Measurements from ENCODE around the gene SLC12A9. TPM values are rescaled to one million over a fixed set of nuclear protein-coding genes. Genes with fewer than 3 reads are reported as not detected.
"Not testable (repeated sequence)": the region's sequence is repeated elsewhere in the genome, so short reads cannot be mapped to it uniquely, and the experiment has no call there.

SLC12A9 gene, protein sequence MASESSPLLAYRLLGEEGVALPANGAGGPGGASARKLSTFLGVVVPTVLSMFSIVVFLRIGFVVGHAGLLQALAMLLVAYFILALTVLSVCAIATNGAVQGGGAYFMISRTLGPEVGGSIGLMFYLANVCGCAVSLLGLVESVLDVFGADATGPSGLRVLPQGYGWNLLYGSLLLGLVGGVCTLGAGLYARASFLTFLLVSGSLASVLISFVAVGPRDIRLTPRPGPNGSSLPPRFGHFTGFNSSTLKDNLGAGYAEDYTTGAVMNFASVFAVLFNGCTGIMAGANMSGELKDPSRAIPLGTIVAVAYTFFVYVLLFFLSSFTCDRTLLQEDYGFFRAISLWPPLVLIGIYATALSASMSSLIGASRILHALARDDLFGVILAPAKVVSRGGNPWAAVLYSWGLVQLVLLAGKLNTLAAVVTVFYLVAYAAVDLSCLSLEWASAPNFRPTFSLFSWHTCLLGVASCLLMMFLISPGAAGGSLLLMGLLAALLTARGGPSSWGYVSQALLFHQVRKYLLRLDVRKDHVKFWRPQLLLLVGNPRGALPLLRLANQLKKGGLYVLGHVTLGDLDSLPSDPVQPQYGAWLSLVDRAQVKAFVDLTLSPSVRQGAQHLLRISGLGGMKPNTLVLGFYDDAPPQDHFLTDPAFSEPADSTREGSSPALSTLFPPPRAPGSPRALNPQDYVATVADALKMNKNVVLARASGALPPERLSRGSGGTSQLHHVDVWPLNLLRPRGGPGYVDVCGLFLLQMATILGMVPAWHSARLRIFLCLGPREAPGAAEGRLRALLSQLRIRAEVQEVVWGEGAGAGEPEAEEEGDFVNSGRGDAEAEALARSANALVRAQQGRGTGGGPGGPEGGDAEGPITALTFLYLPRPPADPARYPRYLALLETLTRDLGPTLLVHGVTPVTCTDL
- 10 to 100 TPM; 31.0 to 33.6 TPM for total RNA-seq
- long read RNA-seq, full-length matches to known transcripts, result 3 of 18 reads
- long read RNA-seq, partial matches to known transcripts, result 4 of 18 reads
- long read RNA-seq, other reads (novel, unspliced or antisense), result 11 of 18 reads

DNA sequence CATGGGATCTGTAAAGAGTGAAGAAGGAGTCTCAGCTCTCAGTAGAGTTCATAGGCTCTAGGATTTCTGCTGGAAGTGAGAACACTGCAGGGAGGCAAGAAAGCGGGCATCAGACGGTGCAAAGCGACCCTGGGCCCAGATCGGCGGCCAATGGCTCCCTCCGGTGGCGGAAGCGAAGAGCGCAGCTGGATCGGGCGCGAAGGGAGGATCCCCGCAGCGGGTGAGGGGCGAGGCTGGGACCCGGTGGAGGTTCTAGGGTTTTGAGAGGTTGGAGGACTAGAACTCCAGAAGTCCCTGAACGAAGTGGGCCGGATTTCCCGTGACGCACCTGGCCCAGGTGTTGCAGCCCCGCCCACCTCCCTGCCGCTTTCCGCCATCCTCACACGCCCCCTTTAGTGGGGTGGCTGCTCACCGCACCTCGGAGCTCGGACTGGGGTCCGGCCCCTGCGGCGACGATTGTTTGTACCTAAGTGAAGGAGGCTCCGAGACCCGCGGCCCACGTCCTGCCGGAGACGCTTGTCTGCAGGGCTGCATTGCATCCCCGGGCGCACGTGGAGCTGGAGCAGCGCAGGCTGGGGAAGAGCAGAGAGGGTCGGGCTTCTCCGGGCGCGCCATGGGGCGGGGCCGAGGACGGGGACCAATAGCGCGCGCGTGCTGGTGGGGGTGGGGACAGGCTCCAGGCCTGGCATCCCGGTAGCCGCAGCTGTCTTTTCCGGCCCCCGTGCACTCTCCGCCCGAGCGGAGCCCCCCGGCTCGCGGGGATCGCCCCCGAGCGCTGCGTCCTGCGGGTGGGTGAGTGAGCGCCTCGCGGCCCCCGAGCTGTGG is at the start of gene SLC12A9:
Gene SLC12A9 (plus strand): TSS at position 666 of the 825 bp plus-strand sequence. CDS start 1,485 bp downstream, outside the sequence.
- peak; percentile 92 to 96 for DNase-seq
- ATAC-seq, result peak; percentile 98
- intact Hi-C loops (cut with DNase I, micrococcal nuclease), result loop anchor here in 1 of 2 donors (2.0 to 5.0 kb wide), 2 partner anchors 53 to 145 kb away; partner anchors contain the start of gene POP7

DNA sequence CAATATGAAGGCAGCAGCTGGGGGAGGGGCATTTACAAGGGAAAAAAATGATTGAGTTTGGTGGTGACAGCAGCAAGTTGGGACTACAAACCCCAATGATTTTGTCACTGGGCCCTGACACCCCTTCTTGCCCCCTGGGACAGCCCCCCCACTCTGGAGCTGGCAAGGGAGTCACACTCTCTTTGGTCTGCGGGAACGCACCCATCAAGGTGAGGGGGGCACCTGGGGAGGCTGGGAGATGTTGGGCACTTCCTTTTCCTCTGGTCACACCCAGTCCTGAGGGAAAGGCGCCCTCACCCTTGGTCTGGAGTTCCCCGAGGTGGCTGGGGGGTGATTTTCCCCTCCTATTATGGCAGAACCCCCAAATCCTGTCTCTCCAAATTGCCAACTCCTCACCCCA is 49.6 kb upstream of the SLC12A9 start:
- ATAC-seq (peak; percentile 37), DNase-seq (peak; percentile 48 to 64)
- intact Hi-C loops (cut with DNase I, micrococcal nuclease), result no loop called here

DNA sequence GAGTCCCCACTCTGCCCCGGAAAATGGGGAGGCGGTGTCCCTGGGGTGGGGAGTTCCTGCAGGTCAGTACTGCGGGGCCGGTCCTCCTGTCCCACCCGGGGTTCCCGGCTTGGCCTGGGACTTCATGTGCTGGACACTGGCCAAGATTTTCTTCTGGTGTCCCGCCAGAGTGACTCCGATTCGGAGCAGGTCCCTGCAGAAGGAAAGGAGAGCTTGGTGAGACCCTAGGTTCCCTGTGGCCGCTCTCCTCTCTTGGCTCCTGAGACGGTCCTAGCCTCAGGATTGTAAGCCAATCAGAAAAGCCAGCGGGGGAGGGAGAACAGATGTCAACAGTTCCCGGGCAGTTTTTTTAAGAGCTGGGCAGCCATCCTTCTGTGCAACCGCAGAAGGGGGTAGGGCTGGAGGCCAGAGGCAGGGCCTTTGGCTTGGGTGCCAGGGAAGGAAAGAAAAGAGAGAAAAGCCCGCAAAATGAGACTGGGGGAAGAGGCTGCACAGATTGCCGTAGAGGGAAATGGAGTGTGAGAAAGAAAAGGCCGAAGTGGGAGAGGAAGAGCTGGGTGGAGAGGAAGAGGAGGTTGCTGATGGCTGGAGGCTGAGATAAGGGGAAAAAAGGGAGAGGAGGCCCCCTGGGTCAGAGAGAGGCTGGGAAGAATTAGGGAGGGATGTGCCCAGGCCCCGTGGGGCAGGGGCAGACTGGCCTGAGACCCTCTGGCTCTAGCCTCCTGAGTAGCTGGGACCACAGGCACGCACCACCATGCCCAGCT is 48.9 kb upstream of the SLC12A9 start:
- intact Hi-C loops (cut with DNase I, micrococcal nuclease), result no loop called here
- DNase-seq, result peak; percentile 86 to 91
- peak; percentile 81 for ATAC-seq

DNA sequence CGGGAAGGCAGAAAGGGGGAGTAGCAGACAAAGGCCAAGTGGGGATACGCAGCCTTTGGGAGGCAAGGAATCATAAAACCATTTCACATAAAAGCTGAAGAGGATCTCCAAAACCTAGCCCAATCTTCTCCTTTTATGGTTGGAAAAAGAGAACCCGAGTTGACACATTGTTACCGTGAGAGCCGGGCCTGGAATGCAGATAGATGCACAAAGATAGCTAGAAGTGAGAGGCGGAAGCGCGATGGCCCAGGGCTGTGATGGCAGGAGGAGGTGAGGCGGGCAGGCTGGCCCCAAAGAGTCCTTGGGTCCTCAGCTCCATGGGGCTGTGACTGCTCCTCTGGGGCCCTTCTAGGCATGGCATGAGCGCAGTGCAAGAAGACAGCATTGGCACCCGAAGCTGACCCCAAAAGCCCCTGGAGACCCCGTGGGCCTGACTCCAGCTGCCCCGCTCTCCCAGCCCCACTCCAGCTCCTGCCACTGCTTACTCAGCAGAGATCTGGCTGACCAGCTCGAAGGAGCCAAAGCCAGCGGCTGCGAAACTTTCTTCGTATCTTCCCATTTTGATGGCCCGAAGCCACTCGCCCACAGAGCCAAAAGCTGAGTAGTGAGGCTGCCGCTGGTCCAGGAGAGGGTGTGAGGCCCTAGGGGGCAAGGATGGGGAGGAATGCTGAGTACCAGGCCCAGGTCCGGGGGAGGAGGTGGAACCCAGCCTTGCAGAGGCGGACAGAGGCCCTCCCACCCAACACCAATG is 47.7 kb upstream of the SLC12A9 start:
- intact Hi-C loops (cut with DNase I, micrococcal nuclease), result no loop called here
- ATAC-seq (no peak), DNase-seq (no peak)

DNA sequence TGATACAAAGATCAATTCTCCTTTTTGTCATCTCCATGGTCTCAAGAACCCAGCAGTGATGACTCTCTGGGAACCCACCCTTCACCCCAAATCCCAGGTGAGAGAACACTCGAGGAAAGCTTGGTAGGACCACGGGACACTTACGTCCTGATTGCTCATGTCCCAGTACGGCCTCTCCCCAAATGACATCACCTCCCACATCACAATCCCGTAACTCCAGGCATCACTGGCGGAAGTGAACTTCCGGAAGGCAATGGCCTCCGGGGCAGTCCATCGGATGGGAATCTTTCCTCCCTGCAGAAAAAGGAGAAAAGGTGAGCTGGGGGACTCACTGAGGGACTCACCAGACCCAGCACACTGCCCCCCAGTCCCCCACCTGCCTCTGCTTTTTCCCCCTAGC is 46.2 kb upstream of the SLC12A9 start:
- intact Hi-C loops (cut with DNase I, micrococcal nuclease), result no loop called here
- DNase-seq (no peak), ATAC-seq (no peak)

DNA sequence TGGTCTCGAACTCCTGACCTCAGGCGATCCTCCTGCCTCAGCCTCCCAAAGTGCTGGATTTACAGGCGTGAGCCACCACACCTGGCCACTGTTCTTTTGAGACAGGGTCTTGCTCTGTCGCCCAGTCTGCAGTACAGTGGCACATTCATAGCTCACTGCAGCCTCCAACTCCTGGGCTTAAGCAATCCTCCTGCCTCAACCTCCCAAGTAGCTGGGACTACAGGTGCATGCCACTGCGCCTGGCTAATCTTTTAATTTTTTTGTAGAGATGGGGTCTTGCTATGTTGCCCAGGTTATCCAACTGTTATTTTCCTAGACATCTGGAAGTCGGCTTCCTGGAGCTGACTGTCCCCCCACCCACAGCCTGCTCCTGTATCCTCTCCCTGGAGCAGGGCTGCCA is 45.6 kb upstream of the SLC12A9 start:
- intact Hi-C loops (cut with DNase I, micrococcal nuclease); DNase-seq; ATAC-seq: not testable (repeated sequence)

DNA sequence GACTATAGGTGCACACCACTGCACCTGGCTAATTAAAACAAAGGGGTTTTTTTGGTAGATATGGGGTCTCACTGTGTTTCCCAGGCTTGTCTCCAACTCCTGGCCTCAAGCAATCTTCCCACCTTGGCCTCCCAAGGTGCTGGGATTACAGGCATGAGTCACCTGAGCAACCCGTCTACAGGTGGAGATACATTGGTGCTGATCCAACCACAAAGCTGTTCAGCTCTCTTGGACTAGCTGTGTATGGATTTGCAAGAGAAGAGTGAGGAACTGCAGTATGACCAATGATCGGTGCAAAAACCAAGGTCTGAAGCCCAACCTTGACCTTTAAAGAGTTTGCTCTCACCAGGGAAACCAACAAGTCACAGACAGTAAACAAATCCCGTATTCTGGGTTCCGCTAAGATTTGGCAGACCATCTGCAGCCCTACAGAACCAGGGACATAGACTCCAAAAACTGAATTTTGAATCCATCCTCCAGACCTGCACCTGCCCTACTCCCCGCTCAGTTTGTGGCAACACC is 44.1 kb upstream of the SLC12A9 start:
- DNase-seq (no peak), ATAC-seq (no peak)
- intact Hi-C loops (cut with DNase I, micrococcal nuclease), result no loop called here

DNA sequence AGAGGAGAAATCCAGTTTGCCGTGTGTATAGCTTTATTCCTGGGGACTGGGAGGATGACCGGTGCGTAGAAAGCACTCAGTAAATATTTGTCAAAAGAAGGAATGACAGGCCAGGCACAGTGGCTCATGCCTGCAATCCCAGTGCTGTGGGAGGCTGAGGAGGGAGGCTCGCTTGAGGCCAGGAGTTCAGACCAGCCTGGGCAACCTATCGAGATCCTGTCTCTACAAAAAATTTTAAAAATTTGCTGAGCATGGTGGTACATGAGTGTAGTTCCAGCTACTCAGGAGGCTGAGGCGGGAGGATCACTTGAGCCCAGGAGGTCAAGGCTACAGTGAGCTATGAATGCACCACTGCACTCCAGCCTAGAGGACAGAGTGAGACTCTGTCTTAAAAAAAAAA is 41.0 kb upstream of the SLC12A9 start:
- ATAC-seq (no peak), DNase-seq (no peak)
- intact Hi-C loops (cut with DNase I, micrococcal nuclease), result no loop called here

DNA sequence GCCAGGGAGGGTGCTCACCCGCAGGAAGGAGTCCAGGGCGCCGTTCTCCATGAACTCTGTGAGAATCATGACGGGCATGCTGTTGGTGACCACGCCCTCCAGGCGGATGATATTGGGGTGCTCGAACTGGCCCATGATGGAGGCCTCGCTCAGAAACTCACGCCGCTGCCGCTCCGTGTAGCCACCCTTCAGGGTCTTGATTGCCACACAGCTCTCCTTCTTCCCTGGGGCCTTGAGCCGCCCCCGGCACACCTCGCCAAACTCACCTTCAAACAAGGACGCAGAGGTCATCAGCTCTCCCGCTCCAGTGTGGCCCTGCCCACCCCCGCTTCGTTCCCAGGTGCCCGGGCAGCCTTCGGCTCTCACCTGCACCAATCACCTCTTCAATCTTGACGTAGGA is 39.8 kb upstream of the SLC12A9 start:
- ATAC-seq, result no peak

DNA sequence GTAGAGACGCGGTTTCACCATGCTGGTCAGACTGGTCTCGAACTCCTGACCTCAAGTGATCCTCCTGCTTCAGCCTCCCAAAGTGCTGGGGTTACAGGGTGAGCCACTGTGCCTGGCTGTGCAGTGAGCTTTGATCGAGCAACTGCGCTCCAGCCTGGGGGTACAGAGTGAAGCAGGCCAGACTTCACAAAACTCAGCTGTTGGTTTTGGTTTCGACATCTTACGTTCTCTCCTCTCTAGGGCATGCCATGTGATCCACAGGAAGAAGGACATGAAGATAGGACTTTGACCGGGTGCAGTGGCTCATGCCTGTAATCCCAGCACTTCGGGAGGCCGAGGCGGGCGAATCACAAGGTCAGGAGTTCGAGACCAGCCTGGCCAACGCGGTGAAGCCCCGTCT is 36.0 kb upstream of the SLC12A9 start:
- peak; percentile 51 for ATAC-seq
- intact Hi-C loops (cut with DNase I, micrococcal nuclease); DNase-seq: not testable (repeated sequence)

More for the DNA sequence above, 39.8 kb upstream of the SLC12A9 start:
- DNase-seq, result no peak
- intact Hi-C loops (cut with DNase I, micrococcal nuclease), result no loop called here

DNA sequence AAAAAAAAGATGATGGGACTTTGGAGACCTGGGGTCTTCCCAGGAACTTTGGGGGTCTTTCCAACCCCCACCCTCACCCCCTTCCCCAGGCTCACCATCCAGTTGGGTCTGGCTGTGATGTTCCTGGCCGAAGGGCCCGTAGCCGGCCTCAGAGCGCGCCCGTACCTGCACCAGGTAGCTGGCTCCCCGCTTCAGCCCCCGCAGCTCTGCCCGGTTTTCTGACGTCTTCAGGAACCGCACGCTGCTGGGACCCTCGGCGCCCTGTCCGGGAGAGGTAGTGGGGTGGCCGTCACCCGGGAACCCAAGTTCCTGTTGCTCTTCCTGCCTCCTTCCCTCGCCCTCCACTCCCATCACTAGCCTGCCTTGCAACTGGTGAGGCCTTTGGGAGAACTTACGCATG is 35.4 kb upstream of the SLC12A9 start:
- intact Hi-C loops (cut with DNase I, micrococcal nuclease), result no loop called here
- ATAC-seq, result no peak
- DNase-seq, result no peak

DNA sequence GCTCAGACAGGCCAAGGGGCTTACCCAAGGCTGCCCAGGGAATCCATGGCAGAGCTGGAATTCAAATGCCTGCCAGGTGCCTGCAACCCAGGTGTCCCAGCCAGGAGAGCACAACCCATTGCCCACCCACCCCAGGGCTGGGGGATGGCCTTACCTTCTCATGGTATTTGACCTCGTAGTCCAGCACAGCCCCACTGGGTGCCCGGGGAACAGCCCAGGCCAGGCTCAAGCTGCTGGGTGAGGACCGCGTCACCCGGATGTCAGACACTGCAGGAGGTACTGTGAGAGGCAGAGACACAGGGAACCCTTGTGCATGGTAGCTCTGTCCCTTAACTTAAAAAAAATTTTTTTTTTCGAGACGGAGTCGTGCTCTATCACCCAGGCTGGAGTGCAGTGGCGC is 34.1 kb upstream of the SLC12A9 start:
- ATAC-seq (no peak), DNase-seq (no peak)
- intact Hi-C loops (cut with DNase I, micrococcal nuclease), result no loop called here

DNA sequence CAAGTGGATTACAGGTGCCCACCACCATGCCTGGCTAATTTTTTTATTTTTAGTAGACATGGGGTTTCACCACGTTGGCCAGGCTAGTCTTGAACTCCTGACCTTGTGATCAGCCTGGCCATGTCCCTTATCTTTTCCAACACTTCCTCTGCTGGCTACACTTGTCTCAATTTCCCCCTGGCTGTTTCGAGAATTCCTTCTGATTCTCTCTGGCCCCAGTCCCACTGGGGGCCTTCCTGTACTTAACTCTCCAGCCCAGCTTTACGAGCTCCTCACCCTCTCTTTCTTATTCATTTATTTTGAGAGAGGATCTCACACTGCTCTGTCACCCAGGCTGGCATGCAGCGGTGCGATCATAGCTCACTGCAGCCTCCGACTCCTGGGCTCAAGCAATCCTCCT is 33.7 kb upstream of the SLC12A9 start:
- ATAC-seq (no peak), DNase-seq (no peak)
- intact Hi-C loops (cut with DNase I, micrococcal nuclease), result no loop called here

DNA sequence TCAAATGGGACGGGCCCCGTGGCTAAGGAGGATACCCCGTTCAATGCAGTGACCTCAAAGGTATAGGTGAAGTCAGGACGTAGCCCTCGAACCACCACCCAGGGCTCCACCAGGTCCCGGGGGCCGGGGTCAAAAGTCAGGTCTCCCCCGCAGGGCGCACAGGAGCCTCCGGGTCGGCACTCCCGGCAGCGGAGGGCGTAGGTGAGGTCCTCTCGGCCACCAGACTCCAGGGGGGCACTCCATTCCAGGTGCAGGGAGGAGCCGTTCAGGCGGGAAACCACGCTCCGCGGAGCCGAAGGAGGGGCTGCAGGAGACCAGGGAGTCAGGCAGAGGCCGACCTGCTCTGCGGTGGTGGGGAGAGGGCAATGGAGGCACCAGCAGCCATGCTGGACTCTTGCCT is 32.9 kb upstream of the SLC12A9 start:
- intact Hi-C loops (cut with DNase I, micrococcal nuclease), result no loop called here
- DNase-seq (no peak), ATAC-seq (no peak)

DNA sequence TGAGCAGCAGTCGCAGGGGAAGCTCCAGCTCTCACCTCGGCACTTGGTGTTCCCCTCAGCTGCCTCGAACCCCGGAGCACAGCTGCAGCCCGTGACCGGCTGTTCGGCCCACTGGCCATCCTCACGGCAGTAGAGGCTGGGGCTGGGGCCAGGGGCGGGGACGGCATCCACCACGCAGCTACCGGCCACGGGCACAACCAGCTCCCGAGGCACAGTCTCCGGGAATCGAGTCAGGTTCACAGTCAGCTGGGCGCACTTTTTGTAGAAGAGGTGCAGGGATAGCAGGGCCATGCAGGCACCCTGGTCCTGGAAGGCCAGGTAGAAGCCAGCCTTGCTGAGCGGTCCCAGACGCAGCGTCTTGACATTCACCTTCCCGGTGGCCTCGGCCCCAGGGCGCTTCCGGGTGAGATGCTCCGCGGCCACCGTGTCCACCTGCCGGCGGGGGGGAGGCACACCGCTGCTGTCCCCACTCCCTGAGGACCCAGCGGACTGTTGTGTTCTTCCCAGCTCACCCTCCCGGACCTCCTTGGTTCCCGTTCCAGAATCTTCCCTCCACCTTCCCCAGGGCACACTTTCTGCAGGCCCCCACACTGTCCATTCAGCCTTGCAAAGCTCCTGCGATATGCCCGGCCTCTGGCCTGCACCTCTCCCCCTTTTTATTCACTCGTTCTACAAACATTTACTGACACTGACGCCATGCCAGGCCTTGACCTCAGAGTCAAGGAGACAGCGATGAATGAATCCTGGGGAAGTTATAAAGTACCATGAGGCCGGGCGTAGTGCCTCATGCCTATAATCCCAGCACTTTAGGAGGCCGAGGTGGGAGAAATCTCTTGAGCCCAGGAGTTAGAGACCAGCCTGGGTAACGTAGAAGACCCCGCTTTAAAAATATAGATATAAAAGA is 30.0 kb upstream of the SLC12A9 start:
- intact Hi-C loops (cut with DNase I, micrococcal nuclease), result no loop called here
- no peak for DNase-seq
- no peak for ATAC-seq

DNA sequence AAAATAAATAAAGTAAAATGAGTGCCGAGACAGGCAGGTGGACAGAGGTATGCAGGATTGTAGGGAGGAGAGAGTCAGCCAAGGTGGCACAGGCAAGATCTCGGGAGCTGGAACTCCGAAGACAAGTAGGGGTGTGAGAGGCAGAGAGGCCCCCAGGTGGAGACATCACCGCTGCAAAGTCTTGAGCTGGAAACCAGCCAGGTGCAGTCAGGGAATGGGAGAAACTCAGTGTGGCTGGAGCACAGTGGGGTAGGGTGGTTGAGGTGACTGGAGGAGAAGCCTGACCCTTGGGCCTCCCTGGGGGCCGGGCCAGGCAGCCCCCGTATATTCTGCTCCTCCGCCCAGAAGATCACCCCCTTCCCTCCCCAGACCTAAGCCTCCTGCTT is 29.4 kb upstream of the SLC12A9 start:
- intact Hi-C loops (cut with DNase I, micrococcal nuclease), result no loop called here
- DNase-seq (no peak), ATAC-seq (no peak)

All from left colon (tissue), 2 donors.